Femur (tissue), 1 donor: ENCODE measurements around the gene GOLT1A.
"Not testable (repeated sequence)": the region's sequence is repeated elsewhere in the genome, so short reads cannot be mapped to it uniquely, and the experiment has no call there.

Source experiments
- DNase-seq: peaks from one replicate; pipeline ENCODE4 v3.0.0-alpha.2; 2017

Gene GOLT1A

DNA sequence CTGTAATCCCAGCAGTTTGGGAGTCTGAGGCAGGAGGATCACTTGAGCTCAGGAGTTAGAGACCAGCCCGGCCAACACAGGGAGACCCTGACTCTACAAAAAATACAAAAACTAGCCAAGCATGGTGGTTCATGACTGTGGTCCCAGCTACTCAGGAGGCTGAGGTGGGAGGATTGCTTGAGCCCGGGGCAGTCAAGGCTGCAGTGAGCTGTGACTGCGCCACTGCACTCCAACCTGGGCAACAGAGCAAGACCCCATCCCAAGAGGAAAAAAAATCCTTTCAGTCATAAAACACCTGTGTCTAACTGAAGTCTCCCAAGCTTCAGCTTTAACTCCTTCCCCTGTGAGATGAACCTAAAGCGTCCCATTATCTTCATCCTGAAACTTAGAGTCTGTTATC is 33.1 kb upstream of the GOLT1A start:
- no peak for DNase-seq

DNA sequence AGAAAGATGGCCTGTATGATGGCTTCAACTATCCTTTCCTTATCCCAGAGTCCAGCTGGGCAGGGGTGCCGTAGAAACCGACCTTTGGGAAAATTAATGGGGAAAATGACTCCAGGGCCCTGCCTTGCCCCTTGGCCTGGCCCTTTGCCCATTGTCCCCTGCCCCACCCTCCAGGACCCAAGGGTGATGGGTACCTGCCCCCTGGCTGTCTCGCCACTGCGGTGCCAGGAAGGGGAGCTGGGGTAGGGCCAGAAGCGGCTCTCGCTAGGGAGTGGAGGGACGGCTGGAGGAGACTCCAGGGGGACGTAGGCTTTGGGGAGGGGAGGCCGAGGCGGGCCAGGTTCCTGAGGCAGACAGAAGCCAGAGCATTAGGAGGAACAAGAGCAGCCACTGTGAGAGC is 29.1 kb upstream of the GOLT1A start:
- DNase-seq, result no peak

DNA sequence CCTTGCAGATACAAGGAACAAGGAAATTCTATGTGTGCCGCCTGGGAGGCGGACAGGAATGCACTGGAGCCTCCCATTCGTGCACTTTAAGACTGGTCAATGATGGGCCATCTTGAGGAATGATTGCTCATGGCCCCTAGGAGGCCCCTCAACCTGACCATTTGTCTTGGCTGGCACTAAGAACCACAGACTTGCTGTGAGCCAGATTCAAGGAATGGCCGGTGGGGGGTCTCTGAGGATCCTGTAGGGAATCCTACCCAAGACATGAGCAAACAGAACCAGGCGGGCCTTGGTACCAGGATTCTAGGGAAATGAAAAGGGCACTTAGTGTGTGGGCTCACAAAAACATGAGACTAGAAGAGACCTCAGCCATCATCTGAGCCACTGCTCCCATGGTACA is 28.1 kb upstream of the GOLT1A start:
- no peak for DNase-seq

- no peak for DNase-seq
Observed at GRCh38 chr1:204241050-204241449, 27.3 kb upstream of the GOLT1A start.

DNA sequence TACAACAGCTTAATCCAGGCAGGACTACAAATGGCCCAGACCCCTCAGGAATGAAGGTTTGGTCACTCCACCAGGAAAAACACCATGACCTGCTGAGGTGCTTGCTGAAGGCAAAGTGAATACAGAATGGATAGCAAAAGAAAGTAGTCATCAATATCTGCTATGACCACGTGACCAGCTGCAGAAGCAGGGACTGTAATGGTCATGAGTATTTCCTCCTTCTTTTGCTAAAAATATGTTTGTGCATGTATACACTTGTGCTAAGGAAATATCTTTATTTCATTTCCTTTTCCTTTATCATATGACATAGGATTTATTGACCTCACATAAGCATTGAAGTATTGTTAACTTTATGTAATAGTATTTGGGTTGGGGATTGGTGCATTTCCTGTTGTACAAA is 26.4 kb upstream of the GOLT1A start:
- no peak for DNase-seq

- DNase-seq, result not testable (repeated sequence)
Observed at GRCh38 chr1:204239401-204239800, 25.6 kb upstream of the GOLT1A start.

DNA sequence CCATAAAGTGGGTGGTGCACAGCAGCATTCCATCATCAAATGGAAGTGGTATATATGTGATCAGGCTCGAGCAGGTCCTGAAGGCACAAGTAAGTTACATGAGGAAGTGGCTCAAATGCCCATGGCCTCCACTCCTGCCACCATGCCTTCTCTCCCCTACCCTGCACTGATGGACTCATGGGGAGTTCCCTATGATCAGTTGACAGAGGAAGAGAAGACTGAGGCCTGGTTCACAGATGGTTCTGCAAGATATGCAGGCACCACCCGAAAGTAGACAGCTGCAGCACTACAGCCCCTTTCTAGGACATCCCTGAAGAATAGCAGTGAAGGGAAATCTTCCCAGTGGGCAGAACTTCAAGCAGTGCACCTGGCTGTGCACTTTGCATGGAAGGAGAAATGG is 24.7 kb upstream of the GOLT1A start:
- not testable (repeated sequence) for DNase-seq

- not testable (repeated sequence) for DNase-seq
Observed at GRCh38 chr1:204237515-204237914, 23.7 kb upstream of the GOLT1A start.

DNA sequence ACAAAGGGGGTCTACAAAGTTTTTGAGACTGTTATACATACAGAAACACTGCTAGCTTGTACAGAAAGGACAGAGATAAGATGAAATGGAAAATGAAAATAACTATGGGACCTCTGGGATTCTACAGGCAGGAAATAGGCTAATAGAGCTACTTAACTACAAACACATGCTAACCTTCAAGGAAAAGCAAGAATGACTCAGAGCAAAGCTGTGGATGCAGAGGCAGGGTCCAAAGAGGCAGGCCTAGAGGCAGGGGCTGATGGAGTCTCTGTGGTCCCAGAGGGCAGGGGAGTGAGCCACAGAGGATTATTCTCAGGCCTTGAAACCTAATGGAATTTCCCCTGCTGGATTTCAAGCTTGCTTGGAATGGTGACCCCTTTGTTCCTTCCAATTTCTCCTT is 18.7 kb upstream of the GOLT1A start:
- no peak for DNase-seq

- DNase-seq, result no peak
Observed at GRCh38 chr1:204230211-204230610, 16.4 kb upstream of the GOLT1A start.

DNA sequence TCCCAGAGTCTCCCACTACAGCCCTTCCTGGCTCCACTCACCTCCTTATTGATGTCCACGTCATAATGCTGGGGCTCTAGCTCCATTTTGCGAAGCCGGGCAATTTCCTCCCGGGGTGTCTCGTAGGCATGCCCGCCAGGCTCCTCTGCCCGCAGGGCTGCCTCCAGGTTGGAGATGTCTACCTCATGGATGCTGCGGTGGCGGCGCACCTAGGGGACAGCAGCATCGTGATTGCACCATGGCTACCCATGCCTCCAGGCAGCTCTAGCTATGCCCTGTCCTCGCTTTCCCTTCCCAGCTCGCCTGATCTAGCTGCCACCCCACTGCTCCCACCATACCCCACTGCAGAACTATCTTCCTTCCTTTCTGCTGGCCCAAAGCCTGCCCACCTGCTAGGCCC is 15.1 kb upstream of the GOLT1A start:
- no peak for DNase-seq

- no peak for DNase-seq
Observed at GRCh38 chr1:204227996-204228785, 14.4 kb upstream of the GOLT1A start.

- no peak for DNase-seq
Observed at GRCh38 chr1:204227351-204227750, 13.6 kb upstream of the GOLT1A start.

DNA sequence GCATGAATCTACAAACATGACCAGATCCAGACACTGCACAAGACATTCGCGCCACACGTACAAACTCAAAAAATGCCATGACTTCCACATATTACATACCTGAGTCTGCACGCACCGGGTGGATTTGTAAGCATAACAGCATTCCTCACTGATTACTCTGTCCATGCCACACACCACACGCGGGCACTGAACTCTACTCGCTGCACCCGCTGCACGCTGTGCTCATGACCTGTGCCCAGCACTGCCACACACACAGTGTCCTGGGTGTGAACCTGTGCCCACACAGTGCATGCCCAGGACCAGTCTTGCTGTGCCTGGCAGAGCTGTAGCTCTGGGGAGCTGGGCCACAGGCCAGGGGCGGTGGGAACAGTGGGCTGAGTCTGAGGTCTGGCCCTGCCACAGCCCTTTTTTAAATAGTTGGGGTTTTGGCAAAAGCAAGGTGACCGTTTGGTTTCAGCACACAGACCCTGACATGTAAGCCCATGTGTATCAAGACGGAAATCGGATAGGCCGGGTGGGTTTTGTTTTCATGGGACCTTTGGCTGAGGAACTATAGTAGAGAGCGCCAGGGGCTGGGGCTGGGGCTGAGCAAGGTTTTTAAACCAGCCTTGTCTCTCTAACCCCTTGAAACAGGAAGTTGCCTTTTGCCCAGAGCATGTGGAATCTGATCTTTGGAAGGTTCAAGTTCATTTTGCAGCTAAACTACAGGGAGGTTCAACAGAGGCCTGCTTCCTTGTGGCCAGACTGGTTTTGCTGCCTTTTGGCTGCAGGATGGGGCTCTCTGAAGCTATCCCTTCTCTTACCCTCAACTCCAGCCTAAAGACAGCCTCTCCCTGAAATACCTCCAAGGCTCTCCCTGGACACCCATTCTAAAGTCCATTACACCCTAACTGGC is 12.3 kb upstream of the GOLT1A start:
- DNase-seq, result peak; percentile 44

DNA sequence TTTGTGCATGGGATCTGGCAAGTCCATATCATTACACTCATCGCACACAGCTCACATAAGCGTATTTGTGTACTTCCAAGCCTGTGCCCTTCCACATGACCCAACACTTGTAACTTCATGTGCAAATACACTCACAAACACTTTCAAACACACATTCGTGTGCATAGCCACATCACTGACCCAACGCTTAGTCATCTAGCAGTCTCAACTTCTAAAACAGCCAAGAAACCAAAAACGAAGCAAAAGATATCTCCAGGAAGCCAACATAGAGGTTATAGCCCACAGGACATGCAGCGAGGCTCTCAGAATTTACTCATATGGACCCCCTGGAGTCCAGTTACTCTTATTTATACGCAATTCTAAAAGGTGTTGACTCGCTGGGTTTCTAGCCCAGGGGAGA is 10.9 kb upstream of the GOLT1A start:
- no peak for DNase-seq

GRCh38 chr1:204223129-204223860 is 9.5 kb upstream of the GOLT1A start:
- no peak for DNase-seq

DNA sequence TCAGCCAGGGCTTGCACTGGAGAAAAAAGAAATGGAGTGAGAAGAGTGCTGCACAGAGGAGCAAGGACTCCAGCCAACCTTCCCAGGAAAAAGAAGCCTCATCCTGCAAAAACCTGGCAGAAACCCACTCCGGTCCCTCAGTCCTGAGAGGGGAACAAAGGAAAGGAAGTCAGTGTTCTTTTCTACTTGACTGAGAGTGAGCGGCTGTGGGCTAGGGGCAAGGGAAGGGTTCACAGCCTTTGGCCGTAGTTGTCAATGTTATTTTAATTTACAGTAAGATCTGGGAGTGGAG is 8.9 kb upstream of the GOLT1A start:
- DNase-seq, result peak; percentile 56

DNA sequence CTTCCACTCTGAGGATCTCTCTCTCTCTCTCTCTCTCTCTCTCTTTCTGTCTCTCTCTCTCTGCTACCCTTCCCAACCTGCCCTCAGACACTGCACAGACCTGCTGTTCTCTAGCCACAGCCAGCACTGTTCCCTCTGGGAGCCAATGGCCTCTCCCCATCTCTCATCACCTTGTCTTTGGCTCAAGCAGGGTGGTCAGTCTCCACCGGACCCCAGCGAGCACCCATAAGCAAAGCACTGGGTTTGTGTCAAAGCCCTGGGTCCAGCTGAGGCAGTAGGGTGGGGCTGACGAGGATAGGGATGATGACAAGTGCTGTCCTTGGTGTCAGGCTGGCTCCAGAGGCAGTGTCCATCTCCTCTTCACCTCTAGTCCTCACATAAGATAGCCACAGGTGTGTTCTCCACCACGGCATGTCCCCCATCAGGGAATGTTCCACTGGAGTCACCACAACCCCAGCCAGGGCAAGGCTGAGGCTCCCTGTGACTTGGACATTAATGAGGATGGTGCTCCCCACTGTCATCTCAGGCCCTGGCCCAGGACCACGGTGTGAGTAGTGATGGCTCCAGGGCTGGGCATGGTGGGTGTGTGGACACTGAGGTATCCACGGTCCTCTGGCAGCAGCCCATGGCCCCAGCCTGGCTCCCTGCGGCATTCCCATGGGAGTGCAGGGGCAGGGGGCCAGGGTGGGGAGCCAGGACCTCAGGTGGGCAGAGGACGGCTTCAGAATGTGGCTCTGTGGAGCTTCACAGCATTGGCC is 8.4 kb upstream of the GOLT1A start:
- DNase-seq, result no peak

GRCh38 chr1:204221271-204221670 is 7.5 kb upstream of the GOLT1A start:
- DNase-seq, result no peak

- DNase-seq, result no peak
Observed at GRCh38 chr1:204219971-204220616, 6.3 kb upstream of the GOLT1A start.

DNA sequence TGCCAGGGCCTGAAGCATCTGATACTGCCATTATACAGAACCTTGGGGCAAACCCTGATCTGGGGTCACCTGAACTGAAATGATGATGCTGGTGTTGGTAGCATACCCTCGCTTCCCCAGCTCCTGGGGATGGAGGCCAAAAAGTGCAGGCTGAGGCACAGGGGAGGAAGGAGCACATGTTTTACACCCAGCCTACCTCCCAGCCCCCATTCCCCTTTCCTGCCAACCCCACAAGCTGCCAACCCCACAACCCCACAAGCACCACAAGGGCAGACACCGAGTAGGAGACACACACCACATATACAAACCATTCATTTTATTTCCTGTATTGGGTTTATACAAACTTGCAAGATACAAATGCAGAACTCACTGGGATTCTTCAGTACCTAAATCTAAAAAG is 4.8 kb upstream of the GOLT1A start:
- DNase-seq, result no peak

DNA sequence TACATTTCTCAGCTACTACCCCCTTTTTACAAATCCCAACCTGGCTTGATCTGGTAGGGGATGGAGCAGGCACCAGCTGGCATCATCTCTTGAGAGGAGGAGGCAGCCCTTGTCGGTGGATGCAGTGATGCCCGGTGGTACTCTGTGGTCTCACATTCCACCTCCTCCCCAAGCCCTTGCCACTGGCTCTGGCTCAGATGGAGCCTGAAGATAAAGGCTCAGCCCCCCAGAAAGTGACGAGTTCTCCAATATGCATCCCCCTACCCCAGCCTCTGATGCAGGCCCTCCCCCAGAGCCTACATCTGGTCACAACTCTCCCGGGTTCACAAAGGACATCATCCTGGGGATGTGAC is 3.8 kb upstream of the GOLT1A start:
- DNase-seq, result no peak
